SK-N-SH treated with all-trans-retinoic acid at 6 μM for 48 hours (cell line): ENCODE measurements around the gene C14orf180.

Experiments used
- ATAC-seq: fragments of 200-7000 bp; cut with Tn5 transposase; 3 replicates; pipeline ENCODE4 v1.9.1; 2020; ENCODE audit warnings: mild to moderate bottlenecking, moderate library complexity
- BACH2 ChIP-seq: fragments of 250-450 bp; sonication (Bioruptor Pico); IDR thresholded peaks from 2 replicates; pipeline ENCODE4 v1.9.0; 2021; ENCODE audit warnings: mild to moderate bottlenecking, borderline replicate concordance
- CSDC2 ChIP-seq: fragments of 250-450 bp; sonication (Bioruptor Pico); IDR thresholded peaks from 2 replicates; pipeline ENCODE4 v1.5.0; 2020; ENCODE audit warnings: mild to moderate bottlenecking, moderate library complexity
- ESRRG ChIP-seq: fragments of 250-450 bp; sonication (Bioruptor Pico); IDR thresholded peaks from 2 replicates; pipeline ENCODE4 v1.6.1; 2021; ENCODE audit warnings: mild to moderate bottlenecking
- GLIS3 ChIP-seq: fragments of 250-450 bp; sonication (Bioruptor Pico); IDR thresholded peaks from 2 replicates; pipeline ENCODE4 v1.5.0; 2020; ENCODE audit warnings: mild to moderate bottlenecking, moderate library complexity
- OSR1 ChIP-seq: fragments of 250-450 bp; sonication (Bioruptor Pico); IDR thresholded peaks from 2 replicates; pipeline ENCODE4 v1.8.0; 2022; ENCODE audit warnings: moderate library complexity, mild to moderate bottlenecking, inconsistent platforms
- PPARA ChIP-seq: fragments of 250-450 bp; sonication (Bioruptor Pico); IDR thresholded peaks from 2 replicates; pipeline ENCODE4 v1.5.0; 2020; ENCODE audit warnings: mild to moderate bottlenecking, borderline replicate concordance
- RARB ChIP-seq: fragments of 250-450 bp; sonication (Bioruptor Pico); IDR thresholded peaks from 2 replicates; pipeline ENCODE4 v1.8.0; 2021; ENCODE audit warnings: mild to moderate bottlenecking, moderate library complexity
- TCF4 ChIP-seq: fragments of 250-450 bp; sonication (Bioruptor Pico); IDR thresholded peaks from 2 replicates; pipeline ENCODE4 v1.8.0; 2021; ENCODE audit warnings: mild to moderate bottlenecking, moderate library complexity, borderline replicate concordance
- ZC3H10 ChIP-seq: fragments of 250-450 bp; sonication (Bioruptor Pico); IDR thresholded peaks from 2 replicates; pipeline ENCODE4 v1.5.1; 2021; ENCODE audit warnings: mild to moderate bottlenecking, moderate library complexity
- ZFP3 ChIP-seq: fragments of 250-450 bp; sonication (Bioruptor Pico); IDR thresholded peaks from 2 replicates; pipeline ENCODE4 v1.5.0; 2020; ENCODE audit warnings: mild to moderate bottlenecking, moderate library complexity
- ZNF70 ChIP-seq: fragments of 450-650 bp; formaldehyde crosslinking; IDR thresholded peaks from 2 replicates; pipeline ENCODE4 v1.5.0; 2020; ENCODE audit warnings: mild to moderate bottlenecking, moderate library complexity
- ZNF8 ChIP-seq: fragments of 450-650 bp; formaldehyde crosslinking; IDR thresholded peaks from 2 replicates; pipeline ENCODE4 v1.5.0; 2020; ENCODE audit warnings: mild to moderate bottlenecking, moderate library complexity
- TF ChIP-seq, protein P1 (sequence below): fragments of 250-450 bp; sonication (Bioruptor Pico); IDR thresholded peaks from 2 replicates; pipeline ENCODE4 v1.5.1; 2021; ENCODE audit warnings: mild to moderate bottlenecking, moderate library complexity
- TF ChIP-seq, protein P2 (sequence below): fragments of 250-450 bp; sonication (Bioruptor Pico); IDR thresholded peaks from 2 replicates; pipeline ENCODE4 v1.8.0; 2021; ENCODE audit warnings: low read depth, mild to moderate bottlenecking, moderate library complexity, borderline replicate concordance
- TF ChIP-seq, protein P3 (sequence below): fragments of 250-450 bp; sonication (Bioruptor Pico); IDR thresholded peaks from 2 replicates; pipeline ENCODE4 v1.5.1; 2020; ENCODE audit warnings: low read depth, mild to moderate bottlenecking, moderate library complexity
- TF ChIP-seq, protein P4 (sequence below): fragments of 250-450 bp; sonication (Bioruptor Pico); IDR thresholded peaks from 2 replicates; pipeline ENCODE4 v1.5.0; 2020; ENCODE audit warnings: mild to moderate bottlenecking, moderate library complexity
- TF ChIP-seq, protein P5 (sequence below): fragments of 250-450 bp; sonication (Bioruptor Pico); IDR thresholded peaks from 2 replicates; pipeline ENCODE4 v1.8.0; 2020; ENCODE audit warnings: mild to moderate bottlenecking, moderate library complexity, borderline replicate concordance

C14orf180 gene

DNA sequence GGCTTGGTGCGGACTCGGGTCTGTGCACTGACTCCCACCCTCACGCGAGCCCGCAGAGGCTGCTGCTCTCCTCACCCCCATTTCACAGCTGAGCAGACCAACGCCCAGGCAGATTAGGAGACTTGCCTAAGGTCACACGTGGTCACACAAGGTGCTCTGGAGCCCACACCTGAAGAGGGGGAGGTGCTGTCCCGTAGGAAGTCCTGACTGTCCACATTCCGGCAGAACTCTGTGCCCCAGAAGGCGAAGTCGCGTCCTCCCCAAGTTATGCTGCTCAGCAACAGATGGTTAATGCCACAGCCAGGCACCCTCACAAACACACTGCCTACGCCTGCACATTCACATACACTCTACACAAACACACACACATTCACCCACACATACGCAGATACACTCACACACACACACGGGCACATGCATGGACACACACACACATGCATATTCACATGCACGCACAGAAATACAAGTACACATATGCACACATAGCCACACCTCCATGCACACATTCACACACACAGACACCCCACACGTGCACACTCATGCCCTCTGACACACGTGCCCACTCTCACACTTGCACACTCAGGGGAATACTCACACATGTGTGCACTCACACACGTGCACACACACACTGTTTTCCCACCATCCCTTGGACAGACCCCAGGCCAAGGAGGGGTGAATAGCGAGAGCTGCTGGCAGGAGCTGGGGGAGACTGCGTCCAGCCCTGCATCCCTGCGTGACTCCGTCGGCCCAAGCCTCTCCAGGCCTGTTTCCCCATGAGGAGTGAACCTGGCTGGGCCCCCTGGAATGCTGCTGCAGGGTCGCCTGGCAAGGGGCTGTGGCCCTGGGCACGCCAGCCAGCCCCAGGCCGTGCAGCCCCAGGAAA is 4.1 kb downstream of the C14orf180 start (continued):
- TF ChIP-seq, protein P1, sequence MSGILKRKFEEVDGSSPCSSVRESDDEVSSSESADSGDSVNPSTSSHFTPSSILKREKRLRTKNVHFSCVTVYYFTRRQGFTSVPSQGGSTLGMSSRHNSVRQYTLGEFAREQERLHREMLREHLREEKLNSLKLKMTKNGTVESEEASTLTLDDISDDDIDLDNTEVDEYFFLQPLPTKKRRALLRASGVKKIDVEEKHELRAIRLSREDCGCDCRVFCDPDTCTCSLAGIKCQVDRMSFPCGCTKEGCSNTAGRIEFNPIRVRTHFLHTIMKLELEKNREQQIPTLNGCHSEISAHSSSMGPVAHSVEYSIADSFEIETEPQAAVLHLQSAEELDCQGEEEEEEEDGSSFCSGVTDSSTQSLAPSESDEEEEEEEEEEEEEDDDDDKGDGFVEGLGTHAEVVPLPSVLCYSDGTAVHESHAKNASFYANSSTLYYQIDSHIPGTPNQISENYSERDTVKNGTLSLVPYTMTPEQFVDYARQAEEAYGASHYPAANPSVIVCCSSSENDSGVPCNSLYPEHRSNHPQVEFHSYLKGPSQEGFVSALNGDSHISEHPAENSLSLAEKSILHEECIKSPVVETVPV (CRISPR knock-in tag): no peak

DNA sequence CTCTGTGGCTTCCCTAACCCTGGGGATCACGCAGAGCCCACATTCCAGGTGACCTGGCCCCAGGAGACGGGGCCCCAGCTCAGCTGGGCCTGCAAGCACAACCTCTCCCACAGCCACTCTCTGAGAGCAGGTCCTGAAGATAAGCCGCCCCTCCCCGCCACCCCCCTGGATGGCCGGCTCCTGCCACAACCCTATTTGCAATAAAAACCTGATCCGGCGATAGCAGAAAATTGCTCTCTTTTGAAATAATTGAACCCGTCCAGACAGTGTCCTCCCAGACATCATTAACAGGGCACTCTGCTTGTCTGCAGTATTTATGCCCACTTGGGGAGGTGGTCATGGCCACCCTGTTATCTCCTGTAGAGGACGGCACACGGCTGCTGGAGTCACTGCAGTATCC is 5.0 kb downstream of the C14orf180 start:
- TF ChIP-seq, protein P2, sequence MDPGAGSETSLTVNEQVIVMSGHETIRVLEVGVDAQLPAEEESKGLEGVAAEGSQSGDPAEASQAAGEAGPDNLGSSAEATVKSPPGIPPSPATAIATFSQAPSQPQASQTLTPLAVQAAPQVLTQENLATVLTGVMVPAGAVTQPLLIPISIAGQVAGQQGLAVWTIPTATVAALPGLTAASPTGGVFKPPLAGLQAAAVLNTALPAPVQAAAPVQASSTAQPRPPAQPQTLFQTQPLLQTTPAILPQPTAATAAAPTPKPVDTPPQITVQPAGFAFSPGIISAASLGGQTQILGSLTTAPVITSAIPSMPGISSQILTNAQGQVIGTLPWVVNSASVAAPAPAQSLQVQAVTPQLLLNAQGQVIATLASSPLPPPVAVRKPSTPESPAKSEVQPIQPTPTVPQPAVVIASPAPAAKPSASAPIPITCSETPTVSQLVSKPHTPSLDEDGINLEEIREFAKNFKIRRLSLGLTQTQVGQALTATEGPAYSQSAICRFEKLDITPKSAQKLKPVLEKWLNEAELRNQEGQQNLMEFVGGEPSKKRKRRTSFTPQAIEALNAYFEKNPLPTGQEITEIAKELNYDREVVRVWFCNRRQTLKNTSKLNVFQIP (CRISPR knock-in tag): no peak
- TF ChIP-seq GLIS3: no peak
- TF ChIP-seq, all 23 proteins: peak for 0
- ATAC-seq: no peak

DNA sequence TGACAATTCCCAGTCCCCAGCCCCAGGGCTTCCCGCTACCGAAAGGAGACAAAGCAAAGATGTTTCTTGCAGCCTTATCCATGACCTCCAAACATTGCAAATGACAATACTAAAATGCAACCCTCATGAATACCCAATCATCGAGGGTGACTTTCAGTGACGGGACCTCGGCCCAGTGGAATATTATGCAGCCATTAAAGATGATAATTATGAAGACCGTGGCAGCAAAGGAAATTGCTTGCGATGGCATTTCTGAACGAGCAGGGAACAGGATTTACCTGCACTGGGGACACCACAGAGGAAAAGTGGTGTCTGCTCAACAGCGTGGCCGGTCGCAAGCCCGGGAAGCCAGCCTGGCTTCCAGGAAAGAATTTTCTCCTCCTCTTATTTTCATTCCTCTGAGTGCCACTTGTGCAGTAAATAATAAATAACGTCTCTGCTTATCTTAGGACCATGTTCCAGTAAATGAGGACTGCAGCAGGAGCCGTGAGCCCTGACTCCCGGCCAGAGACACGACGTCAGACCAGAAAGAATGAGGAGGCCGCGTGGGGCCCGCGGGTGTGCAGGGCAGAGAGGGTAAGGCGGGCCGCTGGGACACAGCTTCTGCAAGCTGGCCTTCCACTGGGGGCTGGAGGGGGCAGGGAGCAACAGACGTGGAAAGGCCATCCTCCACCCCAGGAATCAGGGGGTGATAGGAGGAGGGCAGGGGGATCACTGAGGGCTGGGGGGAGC is 6.6 kb downstream of the C14orf180 start:
- ATAC-seq: no peak
- TF ChIP-seq ZC3H10 (CRISPR knock-in tag) (no peak), TCF4 (no peak), ZNF70 (CRISPR knock-in tag) (no peak), BACH2 (CRISPR knock-in tag) (no peak)
- TF ChIP-seq, all 23 proteins: peak for 0

DNA sequence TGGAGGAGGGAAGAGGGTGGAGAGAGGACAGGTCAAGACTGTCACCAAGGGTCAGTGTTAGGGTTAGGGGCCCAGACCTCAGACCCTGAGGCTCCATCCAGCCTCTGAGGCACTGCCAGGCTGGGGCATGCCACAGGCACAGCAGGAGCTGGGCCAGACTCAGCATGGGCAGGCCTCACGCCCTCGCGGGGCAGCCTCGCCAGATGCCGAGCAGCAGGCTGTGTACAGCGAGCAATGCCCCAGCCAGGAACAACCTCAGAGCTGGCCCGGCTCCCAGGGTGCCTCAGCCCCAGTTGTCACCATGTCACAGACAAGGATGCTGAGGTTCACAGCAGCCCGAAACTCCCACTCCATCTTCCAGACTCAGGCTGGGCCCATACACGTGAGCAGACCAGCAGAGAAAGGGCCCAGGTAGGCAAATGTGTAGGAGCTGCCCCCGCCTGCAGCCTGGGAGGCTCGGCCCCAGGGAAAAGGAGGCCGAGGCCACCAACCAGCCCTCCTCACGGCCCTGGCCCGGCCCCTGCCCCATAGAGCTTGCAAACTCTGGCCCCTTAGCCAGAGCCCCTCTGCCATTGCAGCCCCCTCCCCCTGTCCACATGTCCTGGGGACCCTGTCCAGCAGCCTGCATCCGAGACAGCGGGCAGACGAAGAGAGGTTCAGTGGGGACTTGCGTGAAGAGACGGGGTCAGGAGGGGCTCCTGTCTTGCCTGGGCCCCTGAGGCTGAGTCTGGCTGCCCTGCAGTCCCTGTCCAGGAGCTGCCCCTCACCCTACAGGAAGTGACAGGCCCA is 7.5 kb downstream of the C14orf180 start:
- TF ChIP-seq OSR1 (CRISPR knock-in tag) (no peak), ZNF8 (peak; percentile 79), PPARA (CRISPR knock-in tag) (no peak), TCF4 (no peak), GLIS3 (no peak)
- TF ChIP-seq, protein P3, sequence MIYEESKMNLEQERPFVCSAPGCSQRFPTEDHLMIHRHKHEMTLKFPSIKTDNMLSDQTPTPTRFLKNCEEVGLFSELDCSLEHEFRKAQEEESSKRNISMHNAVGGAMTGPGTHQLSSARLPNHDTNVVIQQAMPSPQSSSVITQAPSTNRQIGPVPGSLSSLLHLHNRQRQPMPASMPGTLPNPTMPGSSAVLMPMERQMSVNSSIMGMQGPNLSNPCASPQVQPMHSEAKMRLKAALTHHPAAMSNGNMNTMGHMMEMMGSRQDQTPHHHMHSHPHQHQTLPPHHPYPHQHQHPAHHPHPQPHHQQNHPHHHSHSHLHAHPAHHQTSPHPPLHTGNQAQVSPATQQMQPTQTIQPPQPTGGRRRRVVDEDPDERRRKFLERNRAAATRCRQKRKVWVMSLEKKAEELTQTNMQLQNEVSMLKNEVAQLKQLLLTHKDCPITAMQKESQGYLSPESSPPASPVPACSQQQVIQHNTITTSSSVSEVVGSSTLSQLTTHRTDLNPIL: no peak
- TF ChIP-seq, protein P4, sequence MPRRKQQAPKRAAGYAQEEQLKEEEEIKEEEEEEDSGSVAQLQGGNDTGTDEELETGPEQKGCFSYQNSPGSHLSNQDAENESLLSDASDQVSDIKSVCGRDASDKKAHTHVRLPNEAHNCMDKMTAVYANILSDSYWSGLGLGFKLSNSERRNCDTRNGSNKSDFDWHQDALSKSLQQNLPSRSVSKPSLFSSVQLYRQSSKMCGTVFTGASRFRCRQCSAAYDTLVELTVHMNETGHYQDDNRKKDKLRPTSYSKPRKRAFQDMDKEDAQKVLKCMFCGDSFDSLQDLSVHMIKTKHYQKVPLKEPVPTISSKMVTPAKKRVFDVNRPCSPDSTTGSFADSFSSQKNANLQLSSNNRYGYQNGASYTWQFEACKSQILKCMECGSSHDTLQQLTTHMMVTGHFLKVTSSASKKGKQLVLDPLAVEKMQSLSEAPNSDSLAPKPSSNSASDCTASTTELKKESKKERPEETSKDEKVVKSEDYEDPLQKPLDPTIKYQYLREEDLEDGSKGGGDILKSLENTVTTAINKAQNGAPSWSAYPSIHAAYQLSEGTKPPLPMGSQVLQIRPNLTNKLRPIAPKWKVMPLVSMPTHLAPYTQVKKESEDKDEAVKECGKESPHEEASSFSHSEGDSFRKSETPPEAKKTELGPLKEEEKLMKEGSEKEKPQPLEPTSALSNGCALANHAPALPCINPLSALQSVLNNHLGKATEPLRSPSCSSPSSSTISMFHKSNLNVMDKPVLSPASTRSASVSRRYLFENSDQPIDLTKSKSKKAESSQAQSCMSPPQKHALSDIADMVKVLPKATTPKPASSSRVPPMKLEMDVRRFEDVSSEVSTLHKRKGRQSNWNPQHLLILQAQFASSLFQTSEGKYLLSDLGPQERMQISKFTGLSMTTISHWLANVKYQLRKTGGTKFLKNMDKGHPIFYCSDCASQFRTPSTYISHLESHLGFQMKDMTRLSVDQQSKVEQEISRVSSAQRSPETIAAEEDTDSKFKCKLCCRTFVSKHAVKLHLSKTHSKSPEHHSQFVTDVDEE (CRISPR knock-in tag): no peak
- peak; percentile 42 for ATAC-seq

DNA sequence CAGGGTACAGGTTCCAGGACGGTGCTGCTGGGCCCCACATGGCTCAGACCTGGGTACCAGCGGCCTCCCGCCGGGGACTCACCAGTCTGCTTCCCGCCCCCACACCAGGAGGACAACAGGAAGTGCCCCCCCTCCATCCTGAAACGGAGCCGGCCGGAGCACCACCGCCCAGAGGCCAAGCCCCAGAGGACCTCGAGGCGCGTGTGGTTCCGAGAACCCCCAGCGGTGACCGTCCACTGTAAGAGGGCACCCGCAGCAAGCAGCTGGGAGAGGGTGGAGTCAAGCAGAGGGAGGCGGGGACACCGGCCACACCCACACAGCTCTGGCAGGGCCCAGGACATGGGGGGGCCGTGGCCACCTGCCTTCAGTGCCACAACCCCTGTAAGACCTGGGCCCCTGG is 8.1 kb downstream of the C14orf180 start:
- no peak for ATAC-seq
- TF ChIP-seq, protein P3: no peak
- TF ChIP-seq CSDC2 (no peak), TCF4 (no peak), BACH2 (CRISPR knock-in tag) (no peak), RARB (CRISPR knock-in tag) (no peak), ESRRG (CRISPR knock-in tag) (no peak), ZFP3 (no peak), ZNF70 (CRISPR knock-in tag) (no peak)
- TF ChIP-seq, protein P4 (CRISPR knock-in tag): no peak
- TF ChIP-seq, protein P5, sequence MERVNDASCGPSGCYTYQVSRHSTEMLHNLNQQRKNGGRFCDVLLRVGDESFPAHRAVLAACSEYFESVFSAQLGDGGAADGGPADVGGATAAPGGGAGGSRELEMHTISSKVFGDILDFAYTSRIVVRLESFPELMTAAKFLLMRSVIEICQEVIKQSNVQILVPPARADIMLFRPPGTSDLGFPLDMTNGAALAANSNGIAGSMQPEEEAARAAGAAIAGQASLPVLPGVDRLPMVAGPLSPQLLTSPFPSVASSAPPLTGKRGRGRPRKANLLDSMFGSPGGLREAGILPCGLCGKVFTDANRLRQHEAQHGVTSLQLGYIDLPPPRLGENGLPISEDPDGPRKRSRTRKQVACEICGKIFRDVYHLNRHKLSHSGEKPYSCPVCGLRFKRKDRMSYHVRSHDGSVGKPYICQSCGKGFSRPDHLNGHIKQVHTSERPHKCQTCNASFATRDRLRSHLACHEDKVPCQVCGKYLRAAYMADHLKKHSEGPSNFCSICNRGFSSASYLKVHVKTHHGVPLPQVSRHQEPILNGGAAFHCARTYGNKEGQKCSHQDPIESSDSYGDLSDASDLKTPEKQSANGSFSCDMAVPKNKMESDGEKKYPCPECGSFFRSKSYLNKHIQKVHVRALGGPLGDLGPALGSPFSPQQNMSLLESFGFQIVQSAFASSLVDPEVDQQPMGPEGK: no peak
